Nephron progenitor cell (in vitro differentiated cells): ENCODE data around the gene SGPP2.

Experiments
- DNase-seq: peaks from one replicate; pipeline ENCODE4 v3.0.0; 2021
- H3K27ac Mint-ChIP-seq: 2 replicates; pipeline ENCODE4 v1.8.0; 2021; ENCODE audit warnings: mild to moderate bottlenecking, moderate library complexity, mixed read lengths
- H3K27me3 Mint-ChIP-seq: 2 replicates; pipeline ENCODE4 v1.8.0; 2021; ENCODE audit warnings: mild to moderate bottlenecking, low read depth, mixed read lengths; ENCODE audit not compliant: poor library complexity
- H3K36me3 Mint-ChIP-seq: 2 replicates; pipeline ENCODE4 v1.8.0; 2021; ENCODE audit warnings: low read depth, mixed read lengths
- H3K4me1 Mint-ChIP-seq: 2 replicates; pipeline ENCODE4 v1.8.0; 2021; ENCODE audit warnings: mixed read lengths
- H3K4me3 Mint-ChIP-seq: 2 replicates; pipeline ENCODE4 v1.8.0; 2021; ENCODE audit warnings: mild to moderate bottlenecking, moderate library complexity, mixed read lengths
- H3K9me3 Mint-ChIP-seq: 2 replicates; pipeline ENCODE4 v1.8.0; 2021; ENCODE audit warnings: mild to moderate bottlenecking, moderate library complexity, mixed read lengths
- TF ChIP-seq, protein P1 (sequence below): fragments of 200-600 bp; sonication (generic); IDR thresholded peaks from 2 replicates; pipeline ENCODE4 v1.5.0; 2021; ENCODE audit warnings: antibody characterized with exemption

SGPP2 gene

DNA sequence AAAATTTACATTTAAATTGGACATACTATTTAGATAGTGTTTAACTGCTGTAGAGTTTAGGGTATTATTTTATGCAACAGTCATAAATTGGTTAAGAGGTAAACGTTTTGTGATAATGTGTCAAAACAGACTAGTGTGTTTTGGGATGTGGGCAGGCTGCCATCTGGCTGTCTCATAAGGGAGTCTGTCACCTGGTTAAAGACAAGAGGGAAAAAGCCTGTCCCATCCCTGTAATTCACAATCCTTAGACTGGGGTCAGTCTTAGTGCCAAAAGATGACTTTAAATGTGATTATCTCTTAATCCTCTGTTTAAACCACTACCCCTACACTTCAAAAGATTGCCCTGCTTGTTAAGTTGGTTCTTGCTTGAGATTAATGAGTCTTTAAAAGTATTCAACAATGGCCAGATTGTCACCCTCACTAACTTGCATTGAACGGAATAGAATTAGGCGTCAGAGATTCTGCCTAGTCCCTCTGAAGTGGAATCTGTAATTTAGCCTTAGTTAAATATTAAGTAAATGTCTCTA, 59.2 kb downstream of the SGPP2 start:
- Mint-ChIP-seq H3K4me3 (no peak overlapping the region), H3K9me3 (no peaks in the 10 kb centered on the region), H3K4me1 (peaks cover 58% of the 10 kb centered on the region), H3K27ac (no peak overlapping the region), H3K36me3 (no peaks in the 10 kb centered on the region), H3K27me3 (peaks cover 4% of the 10 kb centered on the region)
- no peak for DNase-seq
- TF ChIP-seq, protein P1, sequence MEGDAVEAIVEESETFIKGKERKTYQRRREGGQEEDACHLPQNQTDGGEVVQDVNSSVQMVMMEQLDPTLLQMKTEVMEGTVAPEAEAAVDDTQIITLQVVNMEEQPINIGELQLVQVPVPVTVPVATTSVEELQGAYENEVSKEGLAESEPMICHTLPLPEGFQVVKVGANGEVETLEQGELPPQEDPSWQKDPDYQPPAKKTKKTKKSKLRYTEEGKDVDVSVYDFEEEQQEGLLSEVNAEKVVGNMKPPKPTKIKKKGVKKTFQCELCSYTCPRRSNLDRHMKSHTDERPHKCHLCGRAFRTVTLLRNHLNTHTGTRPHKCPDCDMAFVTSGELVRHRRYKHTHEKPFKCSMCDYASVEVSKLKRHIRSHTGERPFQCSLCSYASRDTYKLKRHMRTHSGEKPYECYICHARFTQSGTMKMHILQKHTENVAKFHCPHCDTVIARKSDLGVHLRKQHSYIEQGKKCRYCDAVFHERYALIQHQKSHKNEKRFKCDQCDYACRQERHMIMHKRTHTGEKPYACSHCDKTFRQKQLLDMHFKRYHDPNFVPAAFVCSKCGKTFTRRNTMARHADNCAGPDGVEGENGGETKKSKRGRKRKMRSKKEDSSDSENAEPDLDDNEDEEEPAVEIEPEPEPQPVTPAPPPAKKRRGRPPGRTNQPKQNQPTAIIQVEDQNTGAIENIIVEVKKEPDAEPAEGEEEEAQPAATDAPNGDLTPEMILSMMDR: no peak

DNA sequence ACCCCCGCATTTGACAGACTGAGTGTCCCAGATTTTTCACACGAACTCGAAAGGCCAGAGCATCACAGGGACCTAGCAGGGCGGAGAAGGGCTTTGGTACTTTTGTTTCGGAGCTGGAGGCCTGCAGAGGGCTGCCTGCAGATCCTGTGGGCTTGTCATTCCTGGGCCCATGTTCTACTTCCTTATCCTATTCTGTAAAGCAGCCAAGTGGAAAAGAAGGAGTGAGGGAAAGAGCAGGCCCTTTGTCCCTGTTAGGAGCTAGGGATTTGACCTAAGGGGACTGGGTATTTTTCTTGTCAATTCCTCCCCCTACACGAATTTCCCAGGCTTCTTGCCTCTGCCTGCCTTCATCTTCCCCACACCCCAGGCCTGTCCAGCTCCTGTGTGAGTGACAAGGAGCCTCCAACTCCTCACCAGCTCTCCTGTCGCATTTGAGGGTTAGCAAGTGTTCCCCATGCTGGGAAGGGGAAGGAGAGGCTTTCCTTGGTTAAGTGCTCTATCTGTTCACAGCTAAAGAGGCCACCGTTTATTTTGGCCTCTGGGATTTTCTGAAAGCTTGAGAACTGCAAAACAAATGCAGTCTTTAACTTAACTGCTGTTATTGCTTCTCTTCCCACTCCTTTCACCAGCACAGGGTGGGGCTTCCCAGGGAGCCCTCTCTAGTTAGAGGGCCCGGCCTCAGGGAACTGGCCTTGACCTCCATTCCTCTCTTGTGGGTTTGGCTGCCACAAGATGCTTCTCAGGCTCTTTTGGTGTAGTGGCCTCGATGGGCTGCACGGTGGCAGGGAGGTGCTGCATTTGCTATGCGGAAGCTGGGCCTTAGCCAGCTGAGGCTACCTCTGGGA, 61.2 kb downstream of the SGPP2 start:
- TF ChIP-seq, protein P1: no peak
- H3K4me3 Mint-ChIP-seq: no peak overlapping the region
- peaks cover 59% of the 10 kb centered on the region for H3K4me1 Mint-ChIP-seq
- peaks cover 4% of the 10 kb centered on the region for H3K27me3 Mint-ChIP-seq
- peak overlapping the region; percentile 97 for H3K27ac Mint-ChIP-seq
- H3K36me3 Mint-ChIP-seq: no peaks in the 10 kb centered on the region
- H3K9me3 Mint-ChIP-seq: no peaks in the 10 kb centered on the region
- no peak for DNase-seq

DNA sequence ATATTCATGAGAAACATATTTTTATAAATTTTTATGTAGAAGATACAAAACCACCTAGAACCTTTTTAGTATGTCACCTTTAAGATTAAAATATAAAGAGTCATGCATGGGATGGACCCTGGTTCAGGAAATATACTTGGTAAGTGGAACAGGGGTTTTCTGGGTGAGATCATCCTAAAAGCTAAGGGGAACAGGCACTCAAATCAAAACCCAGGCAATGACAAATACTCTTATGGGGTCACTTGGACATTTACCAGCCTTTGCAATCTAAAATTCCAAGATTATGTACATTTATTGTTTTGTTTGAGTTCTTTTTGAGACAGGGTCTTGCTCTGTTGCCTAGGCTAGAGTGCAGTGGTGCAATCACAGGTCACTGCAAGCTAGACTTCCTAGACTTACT, 65.8 kb downstream of the SGPP2 start:
- Mint-ChIP-seq H3K36me3 (peaks cover 25% of the 10 kb centered on the region), H3K27me3 (peaks cover 10% of the 10 kb centered on the region)

DNA sequence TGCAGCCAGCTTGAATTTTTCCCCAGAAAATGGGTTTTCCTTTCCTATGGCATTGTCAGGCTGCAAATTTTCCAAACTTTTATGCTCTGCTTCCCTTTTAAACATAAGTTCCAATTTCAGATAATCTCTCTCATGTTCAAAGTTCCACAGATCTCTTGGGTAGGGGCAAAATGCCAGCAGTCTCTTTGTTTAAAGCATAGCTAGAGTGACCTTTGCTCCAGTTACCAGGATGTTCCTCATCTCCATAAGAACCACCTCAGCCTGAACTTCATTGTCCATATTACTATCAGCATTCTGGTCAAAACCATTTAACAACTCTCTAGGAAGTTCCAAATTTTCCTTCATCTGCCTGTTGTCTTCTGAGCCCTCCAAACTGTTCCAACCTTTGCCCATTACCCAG, 68.3 kb downstream of the SGPP2 start:
- Mint-ChIP-seq H3K36me3 (peaks cover 25% of the 10 kb centered on the region), H3K27ac (no peak overlapping the region), H3K4me3 (no peak overlapping the region), H3K4me1 (peaks cover 29% of the 10 kb centered on the region), H3K27me3 (peaks cover 10% of the 10 kb centered on the region), H3K9me3 (peaks cover 32% of the 10 kb centered on the region)
- TF ChIP-seq, protein P1: no peak
- no peak for DNase-seq

More for the DNA sequence above, 65.8 kb downstream of the SGPP2 start:
- Mint-ChIP-seq H3K4me3 (no peak overlapping the region), H3K27ac (no peak overlapping the region), H3K4me1 (peaks cover 37% of the 10 kb centered on the region), H3K9me3 (peaks cover 32% of the 10 kb centered on the region)
- no peak for DNase-seq
- TF ChIP-seq, protein P1: no peak

DNA sequence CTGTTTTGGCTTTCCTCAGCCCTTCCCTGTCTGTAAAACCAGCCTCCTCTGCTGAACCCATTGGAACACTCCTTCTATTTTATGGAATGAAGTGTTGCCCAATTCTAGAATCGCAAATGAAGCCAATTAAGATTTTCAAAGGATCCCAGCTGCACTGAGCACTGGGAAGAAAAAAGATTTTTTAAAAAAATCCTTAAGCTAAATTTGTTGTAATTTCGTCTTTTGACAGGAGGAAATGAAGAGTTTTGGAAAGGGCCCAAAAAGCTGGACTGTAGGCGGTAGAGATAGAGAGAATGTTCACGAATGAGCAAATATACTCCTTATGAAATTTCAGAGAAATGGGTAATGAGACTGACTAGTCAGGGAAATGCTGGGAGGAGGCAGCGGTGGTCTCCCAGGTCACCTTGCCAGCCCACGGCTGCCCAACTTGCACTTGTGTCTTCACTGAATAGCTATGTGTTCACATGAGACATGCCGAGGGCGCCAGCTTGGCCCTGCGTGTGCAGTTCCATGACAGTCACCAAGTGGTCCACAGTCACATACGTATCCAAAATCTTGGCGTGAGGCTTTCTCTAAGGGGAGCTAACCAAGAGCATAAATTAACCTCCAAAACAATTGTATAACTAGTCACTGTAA, 69.9 kb downstream of the SGPP2 start:
- Mint-ChIP-seq H3K36me3 (peaks cover 25% of the 10 kb centered on the region), H3K27ac (no peak overlapping the region), H3K4me1 (peaks cover 24% of the 10 kb centered on the region), H3K27me3 (peaks cover 19% of the 10 kb centered on the region), H3K9me3 (peaks cover 32% of the 10 kb centered on the region), H3K4me3 (no peak overlapping the region)
- TF ChIP-seq, protein P1: no peak
- DNase-seq: no peak
